ENCODE data around the gene LRP1. TPM values are rescaled to one million over a fixed set of nuclear protein-coding genes. Genes with fewer than 3 reads are reported as not detected.
"Not testable (repeated sequence)": the region's sequence is repeated elsewhere in the genome, so short reads cannot be mapped to it uniquely, and the experiment has no call there.

LRP1 gene
- total RNA-seq, 1 experiment from 2014 or later, result 28.4 TPM

- no peak for DNase-seq (ENCODE audit: low read depth)
- in situ Hi-C loops (cut with HindIII; ENCODE audit: low pct_unique_long_range_greater_than_20kb, low sequenced_read_pairs), result no loop called here
These were observed 20.7 kb upstream of the LRP1 start for GRCh38 chr12:57107456-57108155.

GRCh38 chr12:57109207-57110103 lies 18.8 kb upstream of the LRP1 start:
- in situ Hi-C loops (cut with HindIII; ENCODE audit: low pct_unique_long_range_greater_than_20kb, low sequenced_read_pairs), result no loop called here
- no peak for DNase-seq (ENCODE audit: low read depth)

- DNase-seq (ENCODE audit: low read depth), result peak; percentile 70
- in situ Hi-C loops (cut with HindIII; ENCODE audit: low pct_unique_long_range_greater_than_20kb, low sequenced_read_pairs), result no loop called here
These were observed 17.9 kb upstream of the LRP1 start for GRCh38 chr12:57110104-57111030.

GRCh38 chr12:57111031-57111734 lies 17.1 kb upstream of the LRP1 start, which contains the start of gene STAT6:
STAT6 (minus strand) TSS chr12:57111362; CDS start chr12:57108278, 3,084 bp downstream.
- in situ Hi-C loops (cut with HindIII; ENCODE audit: low pct_unique_long_range_greater_than_20kb, low sequenced_read_pairs), result no loop called here
- peak; percentile 94 for DNase-seq (ENCODE audit: low read depth)

- DNase-seq (ENCODE audit: low read depth), result no peak
- in situ Hi-C loops (cut with HindIII; ENCODE audit: low pct_unique_long_range_greater_than_20kb, low sequenced_read_pairs), result no loop called here
These were observed 15.6 kb upstream of the LRP1 start for GRCh38 chr12:57112492-57113294.

- no peak for DNase-seq (ENCODE audit: low read depth)
- in situ Hi-C loops (cut with HindIII; ENCODE audit: low pct_unique_long_range_greater_than_20kb, low sequenced_read_pairs), result no loop called here
These were observed 11.6 kb upstream of the LRP1 start for GRCh38 chr12:57116580-57117281.

- in situ Hi-C loops (cut with HindIII; ENCODE audit: low pct_unique_long_range_greater_than_20kb, low sequenced_read_pairs), result no loop called here
- DNase-seq (ENCODE audit: low read depth), result no peak
These were observed 9.5 kb upstream of the LRP1 start for GRCh38 chr12:57118711-57119271.

GRCh38 chr12:57119294-57120085 lies 8.8 kb upstream of the LRP1 start:
- in situ Hi-C loops (cut with HindIII; ENCODE audit: low pct_unique_long_range_greater_than_20kb, low sequenced_read_pairs), result loop anchor here (5.0 kb wide), 1 partner anchor 53 kb away; no protein-coding TSS in a partner anchor
- DNase-seq (ENCODE audit: low read depth), result no peak

- in situ Hi-C loops (cut with HindIII; ENCODE audit: low pct_unique_long_range_greater_than_20kb, low sequenced_read_pairs), result loop anchor here (5.0 kb wide), 1 partner anchor 52 kb away; no protein-coding TSS in a partner anchor
- DNase-seq (ENCODE audit: low read depth), result not testable (repeated sequence)
These were observed 7.6 kb upstream of the LRP1 start for GRCh38 chr12:57120718-57121117.

GRCh38 chr12:57123813-57124212 lies 4.5 kb upstream of the LRP1 start:
- in situ Hi-C loops (cut with HindIII; ENCODE audit: low pct_unique_long_range_greater_than_20kb, low sequenced_read_pairs), result loop anchor here (5.0 kb wide), 1 partner anchor 48 kb away; no protein-coding TSS in a partner anchor
- no peak for DNase-seq (ENCODE audit: low read depth)

GRCh38 chr12:57124261-57124877 lies 3.9 kb upstream of the LRP1 start:
- in situ Hi-C loops (cut with HindIII; ENCODE audit: low pct_unique_long_range_greater_than_20kb, low sequenced_read_pairs), result loop anchor here (5.0 kb wide), 1 partner anchor 48 kb away; no protein-coding TSS in a partner anchor
- DNase-seq (ENCODE audit: low read depth), result peak; percentile 66

- in situ Hi-C loops (cut with HindIII; ENCODE audit: low pct_unique_long_range_greater_than_20kb, low sequenced_read_pairs), result no loop called here
- no peak for DNase-seq (ENCODE audit: low read depth)
These were observed 2.2 kb upstream of the LRP1 start for GRCh38 chr12:57126061-57126460.

- in situ Hi-C loops (cut with HindIII; ENCODE audit: low pct_unique_long_range_greater_than_20kb, low sequenced_read_pairs), result no loop called here
- no peak for DNase-seq (ENCODE audit: low read depth)
These were observed 1.7 kb upstream of the LRP1 start for GRCh38 chr12:57126561-57126960.

- DNase-seq (ENCODE audit: low read depth), result peak; percentile 88
- in situ Hi-C loops (cut with HindIII; ENCODE audit: low pct_unique_long_range_greater_than_20kb, low sequenced_read_pairs), result no loop called here
These were observed 1.1 kb upstream of the LRP1 start for GRCh38 chr12:57127101-57127725.
